ENCODE measurements around the gene UFC1. TPM values are rescaled to one million over a fixed set of nuclear protein-coding genes. Genes with fewer than 3 reads are reported as not detected.

UFC1 gene
- total and polyA plus RNA-seq, 2 of the 13 experiments (the other 11 are each of a cell fraction or from before 2014, with no cell fraction given): 72.8 to 85.2 TPM

DNA sequence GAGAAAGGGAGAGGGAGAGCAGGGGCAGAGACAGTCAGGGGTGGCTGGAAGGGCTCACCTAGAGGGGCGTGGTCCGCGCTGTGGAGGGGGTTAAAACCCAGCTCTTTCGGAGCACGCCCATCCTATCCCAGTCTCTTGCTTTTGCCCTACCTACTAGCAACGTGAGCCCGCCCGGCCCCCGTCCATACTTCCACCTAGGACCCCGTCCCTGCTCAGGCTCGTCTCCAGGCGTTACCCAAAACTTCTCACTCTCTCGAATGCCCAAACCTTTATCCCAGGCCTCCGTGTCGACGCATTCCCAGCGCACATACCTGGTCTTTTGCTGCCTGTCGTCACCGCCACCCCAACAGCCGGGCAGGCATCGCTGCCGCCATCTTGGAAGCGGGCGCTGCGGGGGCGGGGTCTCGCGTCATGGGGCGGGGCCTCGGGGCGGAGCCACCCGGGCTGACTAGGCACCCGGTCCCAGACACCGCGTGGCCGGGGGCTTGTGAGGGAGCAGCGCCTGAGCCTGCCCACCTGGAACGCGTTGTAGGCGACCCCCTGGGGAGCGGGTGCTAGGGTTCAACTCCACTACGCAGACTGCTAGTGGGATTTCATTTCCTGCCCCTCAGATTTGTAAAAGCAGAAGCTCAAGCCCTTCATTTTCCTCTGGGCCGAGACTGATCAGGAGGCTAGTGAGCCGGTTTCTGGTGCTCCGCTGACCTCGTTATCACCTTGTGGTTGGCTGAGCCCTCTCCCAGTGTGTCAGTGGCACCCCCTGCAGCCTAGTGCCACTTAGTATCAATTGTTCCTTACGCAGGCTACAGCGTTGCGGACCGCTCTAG, 23.5 kb downstream of the UFC1 start, which contains the start of gene B4GALT3 (continued):
- TF ChIP-seq, protein P1, sequence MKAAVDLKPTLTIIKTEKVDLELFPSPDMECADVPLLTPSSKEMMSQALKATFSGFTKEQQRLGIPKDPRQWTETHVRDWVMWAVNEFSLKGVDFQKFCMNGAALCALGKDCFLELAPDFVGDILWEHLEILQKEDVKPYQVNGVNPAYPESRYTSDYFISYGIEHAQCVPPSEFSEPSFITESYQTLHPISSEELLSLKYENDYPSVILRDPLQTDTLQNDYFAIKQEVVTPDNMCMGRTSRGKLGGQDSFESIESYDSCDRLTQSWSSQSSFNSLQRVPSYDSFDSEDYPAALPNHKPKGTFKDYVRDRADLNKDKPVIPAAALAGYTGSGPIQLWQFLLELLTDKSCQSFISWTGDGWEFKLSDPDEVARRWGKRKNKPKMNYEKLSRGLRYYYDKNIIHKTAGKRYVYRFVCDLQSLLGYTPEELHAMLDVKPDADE (CRISPR knock-in tag; IDR thresholded peaks at IDR 0.05): no peak
- TF ChIP-seq FOXJ3 (CRISPR knock-in tag; IDR thresholded peaks at IDR 0.05; ENCODE audit: borderline replicate concordance) (no peak), PLRG1 (conservative IDR thresholded peaks at IDR 0.05) (no peak), KMT2B (CRISPR knock-in tag; IDR thresholded peaks at IDR 0.05) (peak; percentile 68; the same call in 1 of the 2 replicates), ZNF337 (CRISPR knock-in tag; IDR thresholded peaks at IDR 0.05; ENCODE audit: borderline replicate concordance, low read depth) (peak; percentile 86; the same call in 1 of the 2 replicates), ZNF841 (CRISPR knock-in tag; IDR thresholded peaks at IDR 0.05; ENCODE audit: borderline replicate concordance) (no peak), ZNF260 (CRISPR knock-in tag; IDR thresholded peaks at IDR 0.05; ENCODE audit: borderline replicate concordance, low read depth) (no peak), ZNF317 (CRISPR knock-in tag; IDR thresholded peaks at IDR 0.05) (peak; percentile 91), PHF5A (CRISPR knock-in tag; IDR thresholded peaks at IDR 0.05; ENCODE audit: low read depth, unreplicated experiment) (peak; percentile 37), NPAS2 (CRISPR knock-in tag; IDR thresholded peaks at IDR 0.05; ENCODE audit: borderline replicate concordance) (peak; percentile 67; the same call in 1 of the 2 replicates), RXRA (CRISPR knock-in tag; IDR thresholded peaks at IDR 0.05) (peak; percentile 71), ATAD3A (CRISPR knock-in tag; IDR thresholded peaks at IDR 0.05) (no peak), MZF1 (CRISPR knock-in tag; IDR thresholded peaks at IDR 0.05; ENCODE audit: borderline replicate concordance) (no peak; the same call in 1 of the 2 replicates), DNMT1 (CRISPR knock-in tag; IDR thresholded peaks at IDR 0.05) (0 out of 2 replicates have a peak, but pooled peaks have one; percentile 51), ZNF788 (CRISPR knock-in tag; IDR thresholded peaks at IDR 0.05; ENCODE audit: borderline replicate concordance) (no peak), MTF1 (CRISPR knock-in tag; IDR thresholded peaks at IDR 0.05) (no peak), ZBTB7A (CRISPR knock-in tag; IDR thresholded peaks at IDR 0.05) (0 out of 2 replicates have a peak, but pooled peaks have one; percentile 9), SRY (CRISPR knock-in tag; IDR thresholded peaks at IDR 0.05) (no peak), TSC22D2 (CRISPR knock-in tag; IDR thresholded peaks at IDR 0.05; ENCODE audit: borderline replicate concordance) (no peak; the same call in 1 of the 2 replicates)
- TF ChIP-seq, protein P2, sequence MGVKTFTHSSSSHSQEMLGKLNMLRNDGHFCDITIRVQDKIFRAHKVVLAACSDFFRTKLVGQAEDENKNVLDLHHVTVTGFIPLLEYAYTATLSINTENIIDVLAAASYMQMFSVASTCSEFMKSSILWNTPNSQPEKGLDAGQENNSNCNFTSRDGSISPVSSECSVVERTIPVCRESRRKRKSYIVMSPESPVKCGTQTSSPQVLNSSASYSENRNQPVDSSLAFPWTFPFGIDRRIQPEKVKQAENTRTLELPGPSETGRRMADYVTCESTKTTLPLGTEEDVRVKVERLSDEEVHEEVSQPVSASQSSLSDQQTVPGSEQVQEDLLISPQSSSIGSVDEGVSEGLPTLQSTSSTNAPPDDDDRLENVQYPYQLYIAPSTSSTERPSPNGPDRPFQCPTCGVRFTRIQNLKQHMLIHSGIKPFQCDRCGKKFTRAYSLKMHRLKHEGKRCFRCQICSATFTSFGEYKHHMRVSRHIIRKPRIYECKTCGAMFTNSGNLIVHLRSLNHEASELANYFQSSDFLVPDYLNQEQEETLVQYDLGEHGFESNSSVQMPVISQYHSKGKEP (CRISPR knock-in tag; IDR thresholded peaks at IDR 0.05): peak; percentile 19; the same call in 1 of the 2 replicates
- TF ChIP-seq, protein P3, sequence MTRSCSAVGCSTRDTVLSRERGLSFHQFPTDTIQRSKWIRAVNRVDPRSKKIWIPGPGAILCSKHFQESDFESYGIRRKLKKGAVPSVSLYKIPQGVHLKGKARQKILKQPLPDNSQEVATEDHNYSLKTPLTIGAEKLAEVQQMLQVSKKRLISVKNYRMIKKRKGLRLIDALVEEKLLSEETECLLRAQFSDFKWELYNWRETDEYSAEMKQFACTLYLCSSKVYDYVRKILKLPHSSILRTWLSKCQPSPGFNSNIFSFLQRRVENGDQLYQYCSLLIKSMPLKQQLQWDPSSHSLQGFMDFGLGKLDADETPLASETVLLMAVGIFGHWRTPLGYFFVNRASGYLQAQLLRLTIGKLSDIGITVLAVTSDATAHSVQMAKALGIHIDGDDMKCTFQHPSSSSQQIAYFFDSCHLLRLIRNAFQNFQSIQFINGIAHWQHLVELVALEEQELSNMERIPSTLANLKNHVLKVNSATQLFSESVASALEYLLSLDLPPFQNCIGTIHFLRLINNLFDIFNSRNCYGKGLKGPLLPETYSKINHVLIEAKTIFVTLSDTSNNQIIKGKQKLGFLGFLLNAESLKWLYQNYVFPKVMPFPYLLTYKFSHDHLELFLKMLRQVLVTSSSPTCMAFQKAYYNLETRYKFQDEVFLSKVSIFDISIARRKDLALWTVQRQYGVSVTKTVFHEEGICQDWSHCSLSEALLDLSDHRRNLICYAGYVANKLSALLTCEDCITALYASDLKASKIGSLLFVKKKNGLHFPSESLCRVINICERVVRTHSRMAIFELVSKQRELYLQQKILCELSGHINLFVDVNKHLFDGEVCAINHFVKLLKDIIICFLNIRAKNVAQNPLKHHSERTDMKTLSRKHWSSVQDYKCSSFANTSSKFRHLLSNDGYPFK (CRISPR knock-in tag; IDR thresholded peaks at IDR 0.05; ENCODE audit: borderline replicate concordance): peak; percentile 72; the same call in 1 of the 2 replicates
- TF ChIP-seq, protein P4, sequence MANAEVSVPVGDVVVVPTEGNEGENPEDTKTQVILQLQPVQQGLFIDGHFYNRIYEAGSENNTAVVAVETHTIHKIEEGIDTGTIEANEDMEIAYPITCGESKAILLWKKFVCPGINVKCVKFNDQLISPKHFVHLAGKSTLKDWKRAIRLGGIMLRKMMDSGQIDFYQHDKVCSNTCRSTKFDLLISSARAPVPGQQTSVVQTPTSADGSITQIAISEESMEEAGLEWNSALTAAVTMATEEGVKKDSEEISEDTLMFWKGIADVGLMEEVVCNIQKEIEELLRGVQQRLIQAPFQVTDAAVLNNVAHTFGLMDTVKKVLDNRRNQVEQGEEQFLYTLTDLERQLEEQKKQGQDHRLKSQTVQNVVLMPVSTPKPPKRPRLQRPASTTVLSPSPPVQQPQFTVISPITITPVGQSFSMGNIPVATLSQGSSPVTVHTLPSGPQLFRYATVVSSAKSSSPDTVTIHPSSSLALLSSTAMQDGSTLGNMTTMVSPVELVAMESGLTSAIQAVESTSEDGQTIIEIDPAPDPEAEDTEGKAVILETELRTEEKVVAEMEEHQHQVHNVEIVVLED (CRISPR knock-in tag; IDR thresholded peaks at IDR 0.05; ENCODE audit: borderline replicate concordance): peak; percentile 41; the same call in 1 of the 2 replicates

Measured in HepG2 (cell line).